ENCODE data around the gene SPAG6.
A peak's percentile ranks its signal among the peaks of the same experiment; 100 is the strongest.

Gene SPAG6

DNA sequence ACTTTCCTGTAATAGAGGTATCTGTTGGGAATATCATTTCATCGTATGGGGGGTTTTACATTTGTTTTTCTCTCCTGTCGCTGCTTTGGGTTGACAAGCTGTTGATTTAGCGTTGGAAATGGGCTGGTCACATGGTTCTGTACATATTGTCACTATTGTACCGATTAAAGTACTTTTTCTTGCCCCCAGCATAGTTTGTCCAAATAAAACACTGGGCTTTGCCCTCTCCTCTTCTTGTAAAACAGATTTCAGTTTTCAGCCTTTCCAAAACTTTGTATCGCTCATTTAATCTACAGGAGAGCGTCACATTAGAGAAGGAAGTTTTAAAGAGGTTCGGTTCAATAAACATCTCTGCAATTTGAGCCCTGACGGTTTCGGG, 20.4 kb upstream of the SPAG6 start:
- Histone ChIP-seq H3K4me2 (ENCODE audit: insufficient read depth, low read length) (peak overlapping the region; percentile 73), H3K27me3 (ENCODE audit: insufficient read depth, low read length, poor library complexity) (peaks cover 28% of the 10 kb centered on the region), H3K4me1 (ENCODE audit: insufficient read depth, low read length) (peaks cover 50% of the 10 kb centered on the region), H3K79me2 (ENCODE audit: insufficient read depth, low read length) (peaks cover 44% of the 10 kb centered on the region), H3K4me3 (ENCODE audit: low read depth in 1 of 2, low read length in 2 of 2) (peak overlapping the region; percentile 37 to 67), H3K9me3 (ENCODE audit: insufficient read depth, low read length, severe bottlenecking) (peaks cover 3% of the 10 kb centered on the region), H3K36me3 (ENCODE audit: insufficient read depth, low read length) (peaks cover 37% of the 10 kb centered on the region), H3K27ac (ENCODE audit: low read length) (peak overlapping the region; percentile 50; the same call in 1 of the 2 replicates), H4K20me1 (ENCODE audit: insufficient read depth, low read length) (peaks cover 25% of the 10 kb centered on the region), H3K9ac (ENCODE audit: low read depth, low read length) (peak overlapping the region; percentile 56), H2AFZ (ENCODE audit: low read depth, low read length) (peak overlapping the region; percentile 59; the same call in 1 of the 2 replicates)
- ATAC-seq (ENCODE audit: insufficient read depth, low read depth) (no peak), DNase-seq (no peak)
- TF ChIP-seq EZH2 (IDR thresholded peaks at IDR 0.05; ENCODE audit: borderline replicate concordance, low read depth, low read length, severe bottlenecking), result no peak
- no peak for TF ChIP-seq CTCF (IDR thresholded peaks at IDR 0.05; ENCODE audit: borderline replicate concordance, extremely low read depth, low read length, poor library complexity, severe bottlenecking)

- ATAC-seq (ENCODE audit: insufficient read depth, low read depth) (peak; percentile 44), DNase-seq (peak; percentile 74)
- peaks cover 25% of the 10 kb centered on the region for H4K20me1 ChIP-seq (ENCODE audit: insufficient read depth, low read length)
- H3K27me3 ChIP-seq (ENCODE audit: insufficient read depth, low read length, poor library complexity), result peaks cover 26% of the 10 kb centered on the region
- H3K4me2 ChIP-seq (ENCODE audit: insufficient read depth, low read length), result peak overlapping the region; percentile 73
- TF ChIP-seq CTCF (IDR thresholded peaks at IDR 0.05; ENCODE audit: borderline replicate concordance, extremely low read depth, low read length, poor library complexity, severe bottlenecking), result no peak
- TF ChIP-seq EZH2 (IDR thresholded peaks at IDR 0.05; ENCODE audit: borderline replicate concordance, low read depth, low read length, severe bottlenecking), result no peak
- peaks cover 3% of the 10 kb centered on the region for H3K9me3 ChIP-seq (ENCODE audit: insufficient read depth, low read length, severe bottlenecking)
- peak overlapping the region; percentile 37 to 67 for H3K4me3 ChIP-seq (ENCODE audit: low read depth in 1 of 2, low read length in 2 of 2)
- H3K79me2 ChIP-seq (ENCODE audit: insufficient read depth, low read length), result peaks cover 44% of the 10 kb centered on the region
- peak overlapping the region; percentile 56 for H3K9ac ChIP-seq (ENCODE audit: low read depth, low read length)
- H3K4me1 ChIP-seq (ENCODE audit: insufficient read depth, low read length), result peaks cover 45% of the 10 kb centered on the region
- peak overlapping the region; percentile 67 for H2AFZ ChIP-seq (ENCODE audit: low read depth, low read length)
- peaks cover 41% of the 10 kb centered on the region for H3K36me3 ChIP-seq (ENCODE audit: insufficient read depth, low read length)
- peak overlapping the region; percentile 50; the same call in 1 of the 2 replicates for H3K27ac ChIP-seq (ENCODE audit: low read length)
Measured at GRCh38 chr10:22325272-22326144, 19.8 kb upstream of the SPAG6 start.

GRCh38 chr10:22326145-22326702, 19.1 kb upstream of the SPAG6 start:
- Histone ChIP-seq H3K4me2 (ENCODE audit: insufficient read depth, low read length) (peak overlapping the region; percentile 73), H3K36me3 (ENCODE audit: insufficient read depth, low read length) (peaks cover 41% of the 10 kb centered on the region), H3K27me3 (ENCODE audit: insufficient read depth, low read length, poor library complexity) (peaks cover 24% of the 10 kb centered on the region), H3K79me2 (ENCODE audit: insufficient read depth, low read length) (peaks cover 43% of the 10 kb centered on the region), H3K27ac (ENCODE audit: low read length) (peak overlapping the region; percentile 50; the same call in 1 of the 2 replicates), H3K4me3 (ENCODE audit: low read depth in 1 of 2, low read length in 2 of 2) (peak overlapping the region; percentile 13 to 57; a peak in 3 of 4 replicates), H4K20me1 (ENCODE audit: insufficient read depth, low read length) (peaks cover 25% of the 10 kb centered on the region), H3K9ac (ENCODE audit: low read depth, low read length) (peak overlapping the region; percentile 51), H3K9me3 (ENCODE audit: insufficient read depth, low read length, severe bottlenecking) (peaks cover 3% of the 10 kb centered on the region), H2AFZ (ENCODE audit: low read depth, low read length) (peak overlapping the region; percentile 67; the same call in 1 of the 2 replicates), H3K4me1 (ENCODE audit: insufficient read depth, low read length) (peaks cover 46% of the 10 kb centered on the region)
- no peak for DNase-seq
- no peak for ATAC-seq (ENCODE audit: insufficient read depth, low read depth)
- TF ChIP-seq CTCF (IDR thresholded peaks at IDR 0.05; ENCODE audit: borderline replicate concordance, extremely low read depth, low read length, poor library complexity, severe bottlenecking) (no peak), EZH2 (IDR thresholded peaks at IDR 0.05; ENCODE audit: borderline replicate concordance, low read depth, low read length, severe bottlenecking) (no peak)
